Stomach (tissue), 4 donors: Measurements from ENCODE around the gene MEIOSIN.

Source experiments
- EP300 ChIP-seq: sonication (generic); formaldehyde crosslinking; IDR thresholded peaks from one replicate; pipeline ENCODE4 v1.6.1; 2017; ENCODE audit warnings: antibody characterized with exemption
- POLR2A ChIP-seq, 4 donors: fragments of 450-650 bp; IDR thresholded peaks; one replicate each; pipeline ENCODE4 v1.6.1; 2016; ENCODE audit warnings: antibody characterized with exemption in 4 of 4, control low read depth in 2 of 4, mild to moderate bottlenecking in 1 of 4, moderate library complexity in 1 of 4
- TF ChIP-seq, protein P1 (sequence below), 7 experiments: fragments of 450-650 bp in 4 of 7; fragments of 200-600 bp in 3 of 7; sonication (generic) in 3 of 7; IDR thresholded peaks; one replicate each; pipeline ENCODE4 v1.5.1; 2016 to 2019; ENCODE audit warnings: antibody characterized with exemption in 7 of 7, control low read depth in 2 of 7, mild to moderate bottlenecking in 1 of 7

- TF ChIP-seq EP300 (no peak), POLR2A (IDR thresholded peaks at IDR 0.05) (no peak)
- TF ChIP-seq, protein P1, sequence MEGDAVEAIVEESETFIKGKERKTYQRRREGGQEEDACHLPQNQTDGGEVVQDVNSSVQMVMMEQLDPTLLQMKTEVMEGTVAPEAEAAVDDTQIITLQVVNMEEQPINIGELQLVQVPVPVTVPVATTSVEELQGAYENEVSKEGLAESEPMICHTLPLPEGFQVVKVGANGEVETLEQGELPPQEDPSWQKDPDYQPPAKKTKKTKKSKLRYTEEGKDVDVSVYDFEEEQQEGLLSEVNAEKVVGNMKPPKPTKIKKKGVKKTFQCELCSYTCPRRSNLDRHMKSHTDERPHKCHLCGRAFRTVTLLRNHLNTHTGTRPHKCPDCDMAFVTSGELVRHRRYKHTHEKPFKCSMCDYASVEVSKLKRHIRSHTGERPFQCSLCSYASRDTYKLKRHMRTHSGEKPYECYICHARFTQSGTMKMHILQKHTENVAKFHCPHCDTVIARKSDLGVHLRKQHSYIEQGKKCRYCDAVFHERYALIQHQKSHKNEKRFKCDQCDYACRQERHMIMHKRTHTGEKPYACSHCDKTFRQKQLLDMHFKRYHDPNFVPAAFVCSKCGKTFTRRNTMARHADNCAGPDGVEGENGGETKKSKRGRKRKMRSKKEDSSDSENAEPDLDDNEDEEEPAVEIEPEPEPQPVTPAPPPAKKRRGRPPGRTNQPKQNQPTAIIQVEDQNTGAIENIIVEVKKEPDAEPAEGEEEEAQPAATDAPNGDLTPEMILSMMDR (IDR thresholded peaks at IDR 0.05): no peak
These were observed 25.7 kb downstream of the MEIOSIN start for GRCh38 chr19:45758921-45759320.
